ACC112 (cell line): ENCODE data around the gene CDH1.

Experiments used
- H2AFZ ChIP-seq: fragments of 200-600 bp; sonication (generic); one replicate; pipeline ENCODE4 v1.6.0; 2017; ENCODE audit warnings: antibody characterized with exemption, low read length; ENCODE audit not compliant: unreplicated experiment
- H3K27ac ChIP-seq: fragments of 200-600 bp; sonication (generic); 2 replicates; pipeline ENCODE4 v1.5.1; 2014; ENCODE audit warnings: low read depth, mild to moderate bottlenecking, antibody characterized with exemption, low read length, moderate library complexity
- H3K27me3 ChIP-seq: fragments of 200-600 bp; sonication (generic); 2 replicates; pipeline ENCODE4 v1.6.1; 2014; ENCODE audit warnings: mild to moderate bottlenecking, antibody characterized with exemption, low read length, moderate library complexity, mixed read lengths; ENCODE audit not compliant: insufficient read depth
- H3K36me3 ChIP-seq: fragments of 200-600 bp; sonication (generic); 2 replicates; pipeline ENCODE4 v1.6.1; 2016; ENCODE audit warnings: mild to moderate bottlenecking, antibody characterized with exemption, low read length, moderate library complexity, mixed read lengths; ENCODE audit not compliant: insufficient read depth
- H3K4me1 ChIP-seq: fragments of 200-600 bp; sonication (generic); one replicate; pipeline ENCODE4 v1.6.1; 2016; ENCODE audit warnings: low read length, mixed read lengths; ENCODE audit not compliant: insufficient read depth, unreplicated experiment, control insufficient read depth
- H3K4me3 ChIP-seq: fragments of 200-600 bp; sonication (generic); 2 replicates; pipeline ENCODE4 v1.5.1; 2014; ENCODE audit warnings: mild to moderate bottlenecking, low read depth, low read length
- H3K79me2 ChIP-seq: fragments of 200-600 bp; sonication (generic); one replicate; pipeline ENCODE4 v1.6.0; 2016; ENCODE audit warnings: low read length; ENCODE audit not compliant: control insufficient read depth, unreplicated experiment, insufficient read depth

Gene CDH1

GRCh38 chr16:68760671-68761275, 23.7 kb downstream of the CDH1 start:
- Histone ChIP-seq H3K4me1 (peaks cover 12% of the 10 kb centered on the region), H2AFZ (no peak overlapping the region), H3K36me3 (no peaks in the 10 kb centered on the region), H3K27me3 (no peaks in the 10 kb centered on the region), H3K79me2 (no peaks in the 10 kb centered on the region), H3K27ac (no peak overlapping the region), H3K4me3 (no peak overlapping the region)

DNA sequence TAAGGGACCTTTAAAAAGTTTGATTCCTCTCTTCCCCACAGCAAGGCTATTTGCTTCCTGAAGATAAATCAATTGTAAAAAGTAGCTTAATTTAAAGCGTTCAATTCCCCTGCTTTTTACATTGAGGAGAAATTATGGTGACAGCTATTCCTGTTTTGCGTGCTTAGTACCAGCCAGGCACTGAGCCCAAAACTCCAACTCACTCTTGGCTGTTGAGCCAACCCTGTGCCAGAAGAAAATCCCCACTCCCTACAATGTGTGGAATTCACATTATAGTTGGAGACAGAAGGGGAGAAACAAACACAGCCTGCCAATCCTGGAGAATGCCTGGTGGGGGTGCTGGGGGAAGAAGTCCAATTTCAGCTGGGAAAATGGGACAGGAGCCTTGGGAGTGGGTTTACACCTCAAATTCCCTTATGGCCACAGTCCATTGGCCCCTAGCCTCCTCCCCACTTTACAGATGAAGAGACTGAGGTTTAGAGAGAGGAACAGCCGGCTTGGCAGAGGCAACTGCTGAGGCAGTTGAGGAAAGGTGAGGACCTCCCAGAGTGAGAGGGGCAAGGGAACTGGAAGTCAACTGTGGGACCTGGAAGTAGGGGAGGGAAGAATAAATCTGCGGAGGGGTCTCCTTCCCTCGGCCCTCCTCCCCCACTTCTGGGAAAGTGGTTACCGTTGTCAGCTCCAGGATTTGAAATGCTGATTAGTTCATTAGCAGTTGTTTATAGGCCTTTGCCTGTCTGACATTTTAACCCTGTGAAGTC, 26.1 kb downstream of the CDH1 start:
- Histone ChIP-seq H3K27ac (no peak overlapping the region), H2AFZ (no peak overlapping the region), H3K36me3 (no peaks in the 10 kb centered on the region), H3K79me2 (no peaks in the 10 kb centered on the region), H3K4me3 (no peak overlapping the region), H3K4me1 (peaks cover 12% of the 10 kb centered on the region), H3K27me3 (no peaks in the 10 kb centered on the region)

GRCh38 chr16:68764862-68765261, 27.8 kb downstream of the CDH1 start:
- H3K79me2 ChIP-seq: no peaks in the 10 kb centered on the region
- no peaks in the 10 kb centered on the region for H3K36me3 ChIP-seq

DNA sequence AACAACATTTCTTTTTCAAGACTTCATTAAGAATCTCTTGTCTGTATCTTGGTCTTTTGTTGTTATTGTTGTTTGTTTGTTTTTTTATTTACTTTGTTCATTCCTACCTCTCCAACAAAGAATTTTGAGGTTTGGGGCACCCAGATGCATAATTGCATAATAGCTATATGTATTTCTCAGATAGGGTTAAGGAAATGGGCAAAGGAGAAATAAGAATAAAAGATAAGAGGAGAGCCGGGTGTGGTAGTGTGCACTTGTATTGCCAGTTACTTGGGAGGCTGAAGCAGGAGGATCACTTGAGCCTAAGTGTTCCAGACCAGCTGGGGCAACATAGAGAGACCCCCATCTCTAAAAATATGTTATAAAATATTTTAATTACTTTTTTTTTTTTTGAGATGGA, 30.5 kb downstream of the CDH1 start:
- Histone ChIP-seq H2AFZ (no peak overlapping the region), H3K36me3 (no peaks in the 10 kb centered on the region), H3K79me2 (no peaks in the 10 kb centered on the region), H3K4me3 (no peak overlapping the region), H3K27ac (no peak overlapping the region), H3K27me3 (no peaks in the 10 kb centered on the region; the same call in 1 of the 2 replicates), H3K4me1 (no peaks in the 10 kb centered on the region)

More at GRCh38 chr16:68764862-68765261, 27.8 kb downstream of the CDH1 start:
- Histone ChIP-seq H3K27me3 (no peaks in the 10 kb centered on the region), H2AFZ (no peak overlapping the region), H3K4me1 (peaks cover 12% of the 10 kb centered on the region), H3K27ac (no peak overlapping the region), H3K4me3 (no peak overlapping the region)

GRCh38 chr16:68768175-68768574, 31.1 kb downstream of the CDH1 start:
- Histone ChIP-seq H3K4me1 (no peaks in the 10 kb centered on the region), H3K27me3 (no peaks in the 10 kb centered on the region; the same call in 1 of the 2 replicates), H2AFZ (no peak overlapping the region), H3K4me3 (no peak overlapping the region), H3K27ac (no peak overlapping the region), H3K36me3 (no peaks in the 10 kb centered on the region), H3K79me2 (no peaks in the 10 kb centered on the region)

DNA sequence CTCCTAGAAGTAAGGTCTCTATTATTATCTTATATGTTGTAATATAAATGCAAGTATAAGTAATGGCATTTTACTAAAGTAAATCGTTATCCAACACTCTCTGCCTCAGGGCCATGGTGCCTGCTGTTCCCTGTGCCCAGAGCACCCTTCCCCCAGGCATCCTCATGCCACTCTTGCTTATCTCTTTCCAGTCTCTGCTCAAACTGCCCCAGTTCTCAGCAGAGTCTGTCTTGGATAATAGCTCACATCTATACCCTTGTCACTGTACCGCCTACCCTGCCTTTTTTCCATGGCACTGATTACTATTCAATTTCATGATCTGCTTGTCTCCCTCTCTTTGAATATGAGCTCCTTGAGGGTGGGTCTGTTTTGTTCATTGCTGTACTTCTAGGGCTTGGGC, 31.7 kb downstream of the CDH1 start:
- no peak overlapping the region for H3K4me3 ChIP-seq
- no peak overlapping the region for H2AFZ ChIP-seq
- H3K27ac ChIP-seq: no peak overlapping the region
- no peaks in the 10 kb centered on the region for H3K36me3 ChIP-seq
- no peaks in the 10 kb centered on the region for H3K4me1 ChIP-seq
- H3K79me2 ChIP-seq: no peaks in the 10 kb centered on the region
- H3K27me3 ChIP-seq: no peaks in the 10 kb centered on the region; the same call in 1 of the 2 replicates

- Histone ChIP-seq H3K36me3 (no peaks in the 10 kb centered on the region), H3K4me1 (no peaks in the 10 kb centered on the region), H3K79me2 (no peaks in the 10 kb centered on the region), H3K4me3 (no peak overlapping the region), H3K27ac (no peak overlapping the region), H2AFZ (no peak overlapping the region), H3K27me3 (no peaks in the 10 kb centered on the region; the same call in 1 of the 2 replicates)
Observed at GRCh38 chr16:68770671-68771070, 33.6 kb downstream of the CDH1 start.

DNA sequence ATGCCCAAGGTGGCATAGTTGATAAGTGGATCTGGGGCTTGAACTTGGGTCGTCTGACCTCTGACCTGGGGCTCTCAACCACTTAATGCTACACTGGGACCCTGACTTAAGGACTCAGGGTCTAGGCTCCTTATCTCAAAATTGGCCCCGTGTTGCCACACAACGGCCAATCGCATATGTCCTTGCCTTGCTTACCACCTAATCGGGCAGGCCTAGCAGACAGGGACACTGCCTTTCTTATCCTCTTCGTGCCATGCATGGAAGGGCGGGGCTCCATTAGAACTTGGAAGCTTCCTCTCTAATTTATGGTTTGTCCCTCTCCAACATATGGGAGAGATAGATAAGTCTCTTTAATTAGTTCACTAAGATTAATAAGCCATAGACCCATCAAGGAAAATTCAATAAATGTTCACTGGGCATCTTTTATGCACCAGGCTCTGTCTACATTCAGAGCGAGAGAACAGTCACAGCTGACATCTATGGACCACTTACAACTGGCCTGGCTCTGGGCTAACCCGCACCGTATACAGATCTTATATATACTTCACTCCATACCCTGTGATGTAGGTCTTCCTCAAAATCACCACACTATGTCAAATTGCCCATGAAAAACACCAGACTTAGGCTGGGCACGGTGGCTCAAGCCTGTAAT, 35.1 kb downstream of the CDH1 start:
- Histone ChIP-seq H3K4me1 (no peaks in the 10 kb centered on the region), H3K4me3 (no peak overlapping the region), H3K27ac (no peak overlapping the region), H3K79me2 (no peaks in the 10 kb centered on the region), H3K36me3 (no peaks in the 10 kb centered on the region), H3K27me3 (no peaks in the 10 kb centered on the region; the same call in 1 of the 2 replicates), H2AFZ (no peak overlapping the region)

DNA sequence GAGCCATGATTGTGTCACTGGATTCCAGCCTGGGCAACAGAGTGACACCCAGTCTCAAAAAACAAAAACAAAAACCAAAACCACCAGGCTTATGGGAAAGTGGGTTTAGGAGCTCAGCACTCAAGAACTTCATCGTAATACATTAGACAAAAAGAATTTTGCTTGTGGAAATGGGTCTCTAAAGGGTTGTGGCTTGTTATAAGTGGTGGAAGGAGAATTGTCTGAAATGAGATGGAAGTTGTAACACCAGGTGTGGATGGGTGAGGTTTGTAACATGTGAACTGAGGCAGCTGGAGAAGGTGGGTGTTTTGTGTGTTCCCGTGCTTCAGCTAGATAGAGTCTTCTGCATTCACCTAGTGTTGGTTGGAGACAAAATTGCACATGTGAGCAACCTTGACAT, 35.8 kb downstream of the CDH1 start:
- no peak overlapping the region for H3K4me3 ChIP-seq
- no peaks in the 10 kb centered on the region; the same call in 1 of the 2 replicates for H3K27me3 ChIP-seq
- H3K79me2 ChIP-seq: no peaks in the 10 kb centered on the region
- no peaks in the 10 kb centered on the region for H3K4me1 ChIP-seq
- H3K36me3 ChIP-seq: no peaks in the 10 kb centered on the region
- H3K27ac ChIP-seq: no peak overlapping the region
- no peak overlapping the region for H2AFZ ChIP-seq

DNA sequence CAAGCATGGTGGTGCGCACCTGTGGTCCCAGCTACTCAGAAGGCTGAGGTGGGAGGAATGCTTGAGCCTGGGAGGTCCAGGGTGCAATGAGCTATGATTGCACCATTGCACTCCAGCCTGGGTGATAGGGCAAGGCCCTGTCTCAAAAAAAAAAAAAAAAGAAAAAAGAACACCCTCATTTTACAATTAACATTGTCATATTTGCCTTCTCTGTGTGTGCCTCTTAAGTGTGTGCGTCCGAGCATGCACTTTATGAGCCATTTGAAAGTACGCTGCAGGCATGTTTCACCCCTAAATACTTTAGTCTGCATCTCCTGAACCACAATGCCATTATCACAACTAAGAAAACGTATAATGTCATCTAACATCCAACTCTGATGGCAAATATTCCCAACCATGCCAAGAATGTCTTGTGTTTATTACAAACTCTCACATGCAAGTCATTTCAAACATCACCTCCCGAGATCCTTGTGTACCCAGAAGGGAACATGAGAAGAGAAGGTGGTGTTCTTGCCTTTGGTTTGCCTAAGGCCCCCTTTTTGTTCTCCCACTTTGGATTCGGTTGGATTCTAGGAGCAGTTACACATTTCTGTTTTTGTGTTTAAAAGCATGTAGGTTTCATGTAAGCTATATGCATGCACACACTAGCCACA, 38.0 kb downstream of the CDH1 start:
- Histone ChIP-seq H3K4me1 (no peaks in the 10 kb centered on the region), H3K27ac (no peak overlapping the region), H3K27me3 (no peaks in the 10 kb centered on the region; the same call in 1 of the 2 replicates), H2AFZ (no peak overlapping the region), H3K4me3 (no peak overlapping the region), H3K36me3 (no peaks in the 10 kb centered on the region), H3K79me2 (no peaks in the 10 kb centered on the region)
